WTC11 (cell line): ENCODE data around the gene SDC1. TPM values are rescaled to one million over a fixed set of nuclear protein-coding genes. Genes with fewer than 3 reads are reported as not detected.
"Not testable (repeated sequence)": the region's sequence is repeated elsewhere in the genome, so short reads cannot be mapped to it uniquely, and the experiment has no call there.

Experiments used
- ATAC-seq: fragments of 200-7000 bp; cut with Tn5 transposase; 2 replicates; pipeline ENCODE4 v1.10.0; 2021; ENCODE audit warnings: mild to moderate bottlenecking, moderate library complexity
- CTCF ChIA-PET: fragments of 300-600 bp; sonication (Branson Sonifier 250); formaldehyde crosslinking; loops from one replicate; lab custom pipeline; 2021; ENCODE audit warnings: antibody characterized with exemption; lab: Charles Lee
- POLR2A ChIA-PET: fragments of 350-600 bp; sonication (Branson Sonifier 250); formaldehyde crosslinking; loops from one replicate; lab custom pipeline; 2021; ENCODE audit warnings: antibody characterized with exemption; lab: Charles Lee
- DNase-seq: peaks from one replicate; pipeline ENCODE4 v3.0.0; 2021; ENCODE audit warnings: low spot score
- H3K27ac Mint-ChIP-seq: 2 replicates; pipeline ENCODE4 v1.8.0; 2021; ENCODE audit warnings: mixed read lengths
- H3K27me3 Mint-ChIP-seq: 2 replicates; pipeline ENCODE4 v1.8.0; 2021; ENCODE audit warnings: low read depth, mild to moderate bottlenecking, moderate library complexity, mixed read lengths
- H3K36me3 Mint-ChIP-seq: 2 replicates; pipeline ENCODE4 v1.8.0; 2021; ENCODE audit warnings: mixed read lengths
- H3K4me1 Mint-ChIP-seq: 2 replicates; pipeline ENCODE4 v1.8.0; 2022; ENCODE audit warnings: mixed read lengths
- H3K4me3 Mint-ChIP-seq: 2 replicates; pipeline ENCODE4 v1.8.0; 2021; ENCODE audit warnings: mild to moderate bottlenecking, moderate library complexity, mixed read lengths
- H3K9me3 Mint-ChIP-seq: 2 replicates; pipeline ENCODE4 v1.8.0; 2021; ENCODE audit warnings: mixed read lengths
- ATF2 ChIP-seq: sonication (generic); formaldehyde crosslinking; IDR thresholded peaks from 2 replicates; pipeline ENCODE4 v1.8.1; 2022; ENCODE audit warnings: low read depth, missing genetic modification reagents, borderline replicate concordance
- ATF3 ChIP-seq: sonication (generic); formaldehyde crosslinking; conservative IDR thresholded peaks from 2 replicates; pipeline ENCODE4 v1.8.1; 2022; ENCODE audit warnings: mild to moderate bottlenecking, missing genetic modification reagents
- ATF6 ChIP-seq: sonication (generic); formaldehyde crosslinking; IDR thresholded peaks from 2 replicates; pipeline ENCODE4 v1.8.1; 2023; ENCODE audit warnings: mild to moderate bottlenecking, missing genetic modification reagents
- CDX4 ChIP-seq: fragments of 250-450 bp; sonication (Bioruptor Pico); IDR thresholded peaks from 2 replicates; pipeline ENCODE4 v1.9.0; 2021; ENCODE audit warnings: moderate library complexity, mild to moderate bottlenecking, inconsistent platforms, borderline replicate concordance
- E2F5 ChIP-seq: sonication (generic); formaldehyde crosslinking; IDR thresholded peaks from 2 replicates; pipeline ENCODE4 v1.8.1; 2022; ENCODE audit warnings: mild to moderate bottlenecking, moderate library complexity, missing genetic modification reagents
- FOXK1 ChIP-seq: sonication (generic); formaldehyde crosslinking; IDR thresholded peaks from 2 replicates; pipeline ENCODE4 v1.8.0; 2022; ENCODE audit warnings: mild to moderate bottlenecking, moderate library complexity, missing genetic modification reagents
- FOXP1 ChIP-seq: sonication (generic); formaldehyde crosslinking; IDR thresholded peaks from 2 replicates; pipeline ENCODE4 v1.8.0; 2022; ENCODE audit warnings: missing genetic modification reagents, mild to moderate bottlenecking, moderate library complexity, borderline replicate concordance
- GABPB1 ChIP-seq: sonication (generic); formaldehyde crosslinking; IDR thresholded peaks from 2 replicates; pipeline ENCODE4 v1.8.1; 2023; ENCODE audit warnings: mild to moderate bottlenecking, missing genetic modification reagents
- JAZF1 ChIP-seq: fragments of 250-450 bp; sonication (Bioruptor Pico); IDR thresholded peaks from 2 replicates; pipeline ENCODE4 v1.9.0; 2021; ENCODE audit warnings: moderate library complexity, mild to moderate bottlenecking, inconsistent platforms
- MAX ChIP-seq: sonication (generic); formaldehyde crosslinking; IDR thresholded peaks from 2 replicates; pipeline ENCODE4 v1.8.0; 2022; ENCODE audit warnings: mild to moderate bottlenecking, missing genetic modification reagents
- MYBL2 ChIP-seq: sonication (generic); formaldehyde crosslinking; IDR thresholded peaks from 2 replicates; pipeline ENCODE4 v1.8.1; 2023; ENCODE audit warnings: mild to moderate bottlenecking, moderate library complexity, missing genetic modification reagents
- NFYB ChIP-seq: sonication (generic); formaldehyde crosslinking; conservative IDR thresholded peaks from 2 replicates; pipeline ENCODE4 v1.8.0; 2022; ENCODE audit warnings: low read depth, missing genetic modification reagents
- NR3C1 ChIP-seq: sonication (generic); formaldehyde crosslinking; conservative IDR thresholded peaks from 2 replicates; pipeline ENCODE4 v1.8.1; 2023; ENCODE audit warnings: low read depth, mild to moderate bottlenecking, missing genetic modification reagents
- PRRX2 ChIP-seq: fragments of 250-450 bp; sonication (Bioruptor Pico); IDR thresholded peaks from 2 replicates; pipeline ENCODE4 v1.8.0; 2021; ENCODE audit warnings: mild to moderate bottlenecking
- SOX15 ChIP-seq: fragments of 250-450 bp; sonication (Bioruptor Pico); IDR thresholded peaks from 2 replicates; pipeline ENCODE4 v1.9.0; 2021; ENCODE audit warnings: mild to moderate bottlenecking
- ZNF232 ChIP-seq: sonication (generic); formaldehyde crosslinking; IDR thresholded peaks from 2 replicates; pipeline ENCODE4 v1.8.0; 2022; ENCODE audit warnings: mild to moderate bottlenecking, missing genetic modification reagents
- ZNF317 ChIP-seq: sonication (generic); formaldehyde crosslinking; IDR thresholded peaks from 2 replicates; pipeline ENCODE4 v1.8.1; 2023; ENCODE audit warnings: low read depth, mild to moderate bottlenecking, moderate library complexity, missing genetic modification reagents, borderline replicate concordance
- ZNF416 ChIP-seq: fragments of 250-450 bp; sonication (Bioruptor Pico); IDR thresholded peaks from 2 replicates; pipeline ENCODE4 v1.9.0; 2021; ENCODE audit warnings: mild to moderate bottlenecking, inconsistent platforms
- ZNF425 ChIP-seq: fragments of 250-450 bp; sonication (Bioruptor Pico); conservative IDR thresholded peaks from 2 replicates; pipeline ENCODE4 v1.9.0; 2021; ENCODE audit warnings: mild to moderate bottlenecking
- total RNA-seq: library from RNA; stranded (reverse); gene quantifications from 3 replicates; pipeline ENCODE4 v1.2.3, GENCODE V29; 2021

SDC1 gene
- total RNA-seq, 1 experiment from 2014 or later, result 52.6 TPM

GRCh38 chr2:20249170-20249569 is 24.2 kb upstream of the SDC1 start (continued):
- TF ChIP-seq MAX (CRISPR knock-in tag) (no peak), JAZF1 (CRISPR knock-in tag) (no peak), ATF6 (no peak), NR3C1 (CRISPR knock-in tag) (no peak), CDX4 (CRISPR knock-in tag) (no peak)
- TF ChIP-seq, all 79 proteins: peak for 0

GRCh38 chr2:20247084-20247483 is 22.2 kb upstream of the SDC1 start:
- TF ChIP-seq ATF2 (CRISPR knock-in tag), result no peak
- no peak for TF ChIP-seq MYBL2 (CRISPR knock-in tag)
- no peak for TF ChIP-seq SOX15 (CRISPR knock-in tag)
- TF ChIP-seq ZNF232 (CRISPR knock-in tag), result no peak
- TF ChIP-seq ZNF416, result no peak
- no peak for TF ChIP-seq ATF3 (CRISPR knock-in tag)
- ATAC-seq (no peak), DNase-seq (no peak)
- CTCF ChIA-PET, result interaction anchor here (1.0 to 1.2 kb wide), 2 partner anchors 22 to 291 kb away, joined by 3 to 5 read pairs; partner anchors contain the start of gene SDC1
- H3K4me1 Mint-ChIP-seq, result peaks cover 8% of the 10 kb centered on the region
- H3K27ac Mint-ChIP-seq, result peak overlapping the region; percentile 63; the same call in 1 of the 2 replicates
- H3K9me3 Mint-ChIP-seq, result no peaks in the 10 kb centered on the region
- POLR2A ChIA-PET, result no interaction called here
- H3K4me3 Mint-ChIP-seq, result no peak overlapping the region
- peaks cover 33% of the 10 kb centered on the region for H3K36me3 Mint-ChIP-seq
- H3K27me3 Mint-ChIP-seq, result no peaks in the 10 kb centered on the region

GRCh38 chr2:20243637-20244036 is 18.7 kb upstream of the SDC1 start:
- not testable (repeated sequence) for ATAC-seq, H3K27me3 Mint-ChIP-seq

GRCh38 chr2:20242727-20243377 is 17.9 kb upstream of the SDC1 start:
- peak; percentile 73 for ATAC-seq
- H3K27ac Mint-ChIP-seq, result no peak overlapping the region
- no peak overlapping the region for H3K4me3 Mint-ChIP-seq
- ChIA-PET POLR2A (interaction anchor here (1.0 kb wide), 1 partner anchor 17 kb away, joined by 4 read pairs; the partner anchor contains the start of gene SDC1), CTCF (interaction anchor here (0.6 to 3.7 kb wide), 36 partner anchors 10 to 393 kb away, joined by 3 to 48 read pairs (median 4); partner anchors contain the start of genes LAPTM4A and SDC1)
- no peaks in the 10 kb centered on the region; the same call in 1 of the 2 replicates for H3K36me3 Mint-ChIP-seq
- H3K9me3 Mint-ChIP-seq, result peaks cover 9% of the 10 kb centered on the region
- H3K4me1 Mint-ChIP-seq, result peaks cover 14% of the 10 kb centered on the region
- no peaks in the 10 kb centered on the region; the same call in 1 of the 2 replicates for H3K27me3 Mint-ChIP-seq
- DNase-seq, result peak; percentile 40
- TF ChIP-seq E2F5 (CRISPR knock-in tag), result no peak
- TF ChIP-seq PRRX2 (CRISPR knock-in tag), result no peak
- TF ChIP-seq ZNF317 (CRISPR knock-in tag), result no peak
- TF ChIP-seq ATF6, result no peak
- no peak for TF ChIP-seq FOXP1
- TF ChIP-seq FOXK1 (CRISPR knock-in tag), result no peak
- 0 out of 2 replicates have a peak, but pooled peaks have one; percentile 16 for TF ChIP-seq ZNF425
- TF ChIP-seq NFYB (CRISPR knock-in tag), result no peak

More at GRCh38 chr2:20243637-20244036, 18.7 kb upstream of the SDC1 start:
- H3K9me3 Mint-ChIP-seq, POLR2A ChIA-PET, H3K27ac Mint-ChIP-seq, H3K36me3 Mint-ChIP-seq, H3K4me3 Mint-ChIP-seq, DNase-seq: not testable (repeated sequence)
- H3K4me1 Mint-ChIP-seq, result peaks cover 14% of the 10 kb centered on the region
- CTCF ChIA-PET, result interaction anchor here (1.4 to 3.7 kb wide), 4 partner anchors 11 to 108 kb away, joined by 3 to 48 read pairs (median 28); partner anchors contain the start of gene SDC1
- TF ChIP-seq GABPB1 (CRISPR knock-in tag), result 0 out of 2 replicates have a peak, but pooled peaks have one; percentile 28
